IMR-90 (cell line): ENCODE results near the gene TMPRSS9. TPM values are rescaled to one million over a fixed set of nuclear protein-coding genes. Genes with fewer than 3 reads are reported as not detected.

Experiments
- ATAC-seq: fragments of 200-7000 bp; cut with Tn5 transposase; 2 replicates; pipeline ENCODE4 v1.9.1; 2020; ENCODE audit warnings: low read depth, mild to moderate bottlenecking, moderate library complexity
- BruUV-seq: library from RNA; stranded (reverse); fragments of 400-500 nt; replicated peaks from 2 replicates; lab custom pipeline; 2021; lab: Mats Ljungman, UMichigan
- CTCF ChIA-PET: fragments of 300-600 bp; formaldehyde crosslinking; extraction: SDS; loops from one replicate; lab custom pipeline; 2021; ENCODE audit warnings: antibody characterized with exemption; lab: Yijun Ruan, JAX
- POLR2A ChIA-PET: fragments of 300-600 bp; sonication (Branson Sonifier 250); formaldehyde crosslinking; loops from one replicate; lab custom pipeline; 2022; ENCODE audit warnings: antibody characterized with exemption; ENCODE audit not compliant: unreplicated experiment; lab: Charles Lee
- DNase-seq: peaks from one replicate; pipeline ENCODE4 v3.0.0; 2013
- H2AFZ ChIP-seq: replicated peaks from 2 replicates; pipeline ENCODE3; 2013; ENCODE audit warnings: low read length, mild to moderate bottlenecking; ENCODE audit not compliant: poor library complexity
- H2AK5ac ChIP-seq: 2 replicates; pipeline ENCODE4 v1.6.1; 2013; ENCODE audit warnings: low read depth, low read length, inconsistent platforms
- H2AK9ac ChIP-seq: replicated peaks from 2 replicates; pipeline ENCODE3; 2013; ENCODE audit warnings: mild to moderate bottlenecking, low read depth, low read length, moderate library complexity; ENCODE audit not compliant: poor library complexity
- H2BK120ac ChIP-seq: 2 replicates; pipeline ENCODE4 v1.6.1; 2013; ENCODE audit warnings: low read depth, low read length, inconsistent platforms
- H2BK15ac ChIP-seq: 3 replicates; pipeline ENCODE4 v1.6.1; 2013; ENCODE audit warnings: low read depth, low read length, inconsistent platforms
- H2BK20ac ChIP-seq: 2 replicates; pipeline ENCODE4 v1.6.1; 2013; ENCODE audit warnings: low read depth, mild to moderate bottlenecking, inconsistent platforms, low read length, moderate library complexity
- H2BK5ac ChIP-seq: 2 replicates; pipeline ENCODE4 v1.6.1; 2013; ENCODE audit warnings: mild to moderate bottlenecking, low read depth, low read length, inconsistent platforms; ENCODE audit not compliant: poor library complexity, severe bottlenecking
- H3K14ac ChIP-seq: replicated peaks from 2 replicates; pipeline ENCODE4 v1.6.1; 2013; ENCODE audit warnings: low read depth, low read length, inconsistent platforms
- H3K18ac ChIP-seq: 2 replicates; pipeline ENCODE4 v1.6.1; 2013; ENCODE audit warnings: low read depth, low read length, control low read depth
- H3K23ac ChIP-seq: 2 replicates; pipeline ENCODE4 v1.6.1; 2013; ENCODE audit warnings: low read depth, low read length, inconsistent platforms
- H3K27ac ChIP-seq: 2 replicates; pipeline ENCODE4 v1.5.1; 2013; ENCODE audit warnings: mild to moderate bottlenecking, control low read depth, low read length; ENCODE audit not compliant: insufficient read depth
- H3K27me3 ChIP-seq: 2 replicates; pipeline ENCODE4 v1.6.1; 2013; ENCODE audit warnings: low read length; ENCODE audit not compliant: control insufficient read depth, insufficient read depth
- H3K36me3 ChIP-seq: 2 replicates; pipeline ENCODE4 v1.6.1; 2013; ENCODE audit warnings: low read length, mixed read lengths; ENCODE audit not compliant: control insufficient read depth, insufficient read depth
- H3K4ac ChIP-seq: 2 replicates; pipeline ENCODE4 v1.6.1; 2013; ENCODE audit warnings: low read depth, low read length, inconsistent platforms
- H3K4me1 ChIP-seq: 2 replicates; pipeline ENCODE4 v1.6.1; 2013; ENCODE audit warnings: low read length, mixed read lengths; ENCODE audit not compliant: control insufficient read depth, insufficient read depth
- H3K4me2 ChIP-seq: 2 replicates; pipeline ENCODE4 v1.6.1; 2013; ENCODE audit warnings: low read depth, mild to moderate bottlenecking, control low read depth, low read length, moderate library complexity
- H3K4me3 ChIP-seq: 2 replicates; pipeline ENCODE4 v1.5.1; 2013; ENCODE audit warnings: low read depth, mild to moderate bottlenecking, control low read depth, low read length, moderate library complexity; ENCODE audit not compliant: insufficient read depth
- H3K56ac ChIP-seq: 2 replicates; pipeline ENCODE4 v1.6.1; 2013; ENCODE audit warnings: low read length, inconsistent platforms; ENCODE audit not compliant: insufficient read depth; ENCODE audit errors: extremely low read depth
- H3K79me1 ChIP-seq, 2 experiments: 2 replicates each; pipeline ENCODE4 v1.6.1; 2013; ENCODE audit warnings: low read length in 2 of 2, inconsistent platforms in 1 of 2, low read depth in 1 of 2
- H3K9ac ChIP-seq: 2 replicates; pipeline ENCODE4 v1.6.1; 2013; ENCODE audit warnings: low read depth, low read length, control low read depth
- H3K9me1 ChIP-seq: 2 replicates; pipeline ENCODE4 v1.6.1; 2013; ENCODE audit warnings: low read length, inconsistent platforms; ENCODE audit not compliant: insufficient read depth
- H3K9me3 ChIP-seq: 2 replicates; pipeline ENCODE4 v1.6.1; 2013; ENCODE audit warnings: low read length; ENCODE audit not compliant: control insufficient read depth, insufficient read depth
- H4K20me1 ChIP-seq: 2 replicates; pipeline ENCODE4 v1.6.1; 2013; ENCODE audit warnings: low read length, inconsistent platforms; ENCODE audit not compliant: insufficient read depth
- H4K5ac ChIP-seq: 2 replicates; pipeline ENCODE4 v1.6.1; 2013; ENCODE audit warnings: mild to moderate bottlenecking, low read depth, low read length, control low read depth
- H4K8ac ChIP-seq, 2 experiments: 2 replicates each; pipeline ENCODE4 v1.6.1; 2013; ENCODE audit warnings: low read depth in 2 of 2, low read length in 2 of 2, control low read depth in 1 of 2, inconsistent platforms in 1 of 2
- H4K91ac ChIP-seq: 2 replicates; pipeline ENCODE4 v1.6.1; 2013; ENCODE audit warnings: low read depth, low read length, inconsistent platforms; ENCODE audit not compliant: insufficient read depth
- FOS ChIP-seq: fragments of 150-350 bp; IDR thresholded peaks from 2 replicates; pipeline ENCODE4 v1.6.1; 2016; ENCODE audit warnings: low read depth, low read length
- WGBS, 2 experiments: methylation state at CpG; one replicate each; pipeline versions ENCODE4 v1.1.5 to v1.1.7; 2013; ENCODE audit warnings: missing lambda C conversion rate in 2 of 2; ENCODE audit not compliant: insufficient read length in 1 of 2; ENCODE audit errors: extremely low coverage in 2 of 2; 5-methylcytosine and 5-hydroxymethylcytosine counted together
- dilution Hi-C: fragments of 300-500 bp; cut with HindIII; formaldehyde crosslinking; loops from one replicate; pipeline ENCODE4 v1.14.3; 2018; ENCODE audit warnings: low sequenced_read_pairs; ENCODE audit not compliant: unreplicated experiment
- in situ Hi-C: fragments of 300-500 bp; cut with MboI; formaldehyde crosslinking; loops from 3 replicates; pipeline ENCODE4 v1.14.3; 2019; ENCODE audit warnings: low sequenced_read_pairs, inconsistent platforms, mixed read lengths
- intact Hi-C: fragments of 100-400 bp; cut with micrococcal nuclease; formaldehyde crosslinking; loops from 2 replicates; pipeline ENCODE4 v1.10.0; 2022
- polyA plus RNA-seq, 3 experiments: library from polyadenylated mRNA; depleted of rRNA; stranded (reverse); fragments of >200 nt; gene quantifications; 2 replicates each; pipeline ENCODE4 v1.2.3, GENCODE V29; 2012; ENCODE audit warnings: low replicate concordance in 1 of 3
- total RNA-seq: library from RNA; depleted of rRNA; stranded (reverse); fragments of >200 nt; gene quantifications from 2 replicates; pipeline ENCODE4 v1.2.3, GENCODE V29; 2012

TMPRSS9 gene
- total and polyA plus RNA-seq, 2 of the 4 experiments (the other 2 are of a cell fraction) = not detected

DNA sequence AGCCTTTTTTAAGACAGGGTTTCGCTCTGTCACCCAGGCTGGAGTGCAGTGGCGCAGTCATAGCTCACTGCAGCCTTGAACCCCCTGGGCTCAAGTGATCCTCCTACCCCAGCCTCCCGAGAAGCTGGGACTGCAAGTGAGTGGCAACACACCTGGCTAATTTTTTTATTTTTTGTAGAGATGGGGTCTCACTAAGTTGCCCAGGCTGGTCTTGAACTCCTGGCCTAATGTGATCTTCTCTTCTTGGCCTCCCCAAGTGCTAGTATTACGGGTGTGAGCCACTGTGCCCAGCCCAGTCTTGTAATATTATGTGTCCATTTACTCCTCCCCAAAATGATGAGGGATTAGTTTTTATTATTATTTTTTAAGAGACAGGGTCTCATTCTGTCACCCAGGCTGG is 49.0 kb upstream of the TMPRSS9 start:
- no peaks in the 10 kb centered on the region for H3K9me1 ChIP-seq
- ChIA-PET POLR2A (no interaction called here), CTCF (no interaction called here)
- H3K4me2 ChIP-seq = no peak overlapping the region
- no peaks in the 10 kb centered on the region for H3K79me1 ChIP-seq
- H3K4me3 ChIP-seq = no peak overlapping the region
- H4K5ac ChIP-seq = no peak overlapping the region
- H3K4ac ChIP-seq = no peak overlapping the region
- H3K27ac ChIP-seq = no peak overlapping the region
- H2AFZ ChIP-seq = no peak overlapping the region
- DNase-seq (no peak), ATAC-seq (no peak)
- peaks cover 3% of the 10 kb centered on the region for H3K9me3 ChIP-seq
- no CpG with 5 or more reads among the region's 4 CpGs for WGBS, 2 experiments
- H4K91ac ChIP-seq = no peak overlapping the region
- peaks cover 37% of the 10 kb centered on the region for H3K27me3 ChIP-seq
- H2AK9ac ChIP-seq = no peak overlapping the region
- H2BK5ac ChIP-seq = no peak overlapping the region
- no peaks in the 10 kb centered on the region for H3K36me3 ChIP-seq
- no peak overlapping the region for H3K23ac ChIP-seq
- dilution Hi-C loops = no loop called here
- BruUV-seq = no TSS peak
- no peak overlapping the region for H2AK5ac ChIP-seq
- 0 out of 2 replicates have a peak, but pooled peaks cover 8% of the 10 kb centered on the region for H4K20me1 ChIP-seq
- H3K9ac ChIP-seq = no peak overlapping the region
- no peak overlapping the region for H3K56ac ChIP-seq
- no peak overlapping the region for H2BK15ac ChIP-seq
- H4K8ac ChIP-seq = no peak overlapping the region
- intact Hi-C loops = no loop called here
- TF ChIP-seq FOS = no peak
- H2BK120ac ChIP-seq = no peak overlapping the region
- in situ Hi-C loops = loop anchor here (10.0 kb wide), 1 partner anchor 156 kb away; the partner anchor contains the start of gene AP3D1
- no peak overlapping the region for H3K18ac ChIP-seq
- H2BK20ac ChIP-seq = no peak overlapping the region
- peaks cover 6% of the 10 kb centered on the region; the same call in 1 of the 2 replicates for H3K4me1 ChIP-seq
- no peak overlapping the region for H3K14ac ChIP-seq
